K562 (cell line): ENCODE measurements around the gene RAB43. TPM values are rescaled to one million over a fixed set of nuclear protein-coding genes. Genes with fewer than 3 reads are reported as not detected.

Experiments
- BCL6 ChIP-seq: fragments of 250-450 bp; sonication (Bioruptor Pico); IDR thresholded peaks from 2 replicates; pipeline ENCODE4 v1.4.0; 2020
- DMBX1 ChIP-seq: fragments of 250-450 bp; sonication (Bioruptor Pico); IDR thresholded peaks from 2 replicates; pipeline ENCODE4 v1.8.0; 2022; ENCODE audit warnings: inconsistent platforms, mild to moderate bottlenecking, moderate library complexity, borderline replicate concordance
- ELF4 ChIP-seq: fragments of 450-650 bp; formaldehyde crosslinking; IDR thresholded peaks from 2 replicates; pipeline ENCODE4 v1.4.0; 2022; ENCODE audit warnings: missing genetic modification characterization
- ESRRA ChIP-seq: fragments of 450-650 bp; IDR thresholded peaks from 2 replicates; pipeline ENCODE4 v1.6.1; 2014; ENCODE audit warnings: low read depth, mild to moderate bottlenecking, moderate library complexity, borderline replicate concordance
- FOXJ2 ChIP-seq: fragments of 200-800 bp; sonication (Bioruptor generic); IDR thresholded peaks from 2 replicates; pipeline ENCODE4 v1.6.1; 2016; ENCODE audit warnings: missing genetic modification characterization, missing compliant biosample characterization
- HMG20B ChIP-seq: fragments of 250-450 bp; sonication (Bioruptor Pico); IDR thresholded peaks from 2 replicates; pipeline ENCODE4 v1.5.0; 2021; ENCODE audit warnings: mild to moderate bottlenecking
- IFI16 ChIP-seq: fragments of 250-450 bp; sonication (Bioruptor Pico); IDR thresholded peaks from 2 replicates; pipeline ENCODE4 v2.1.2; 2022; ENCODE audit warnings: mild to moderate bottlenecking, inconsistent platforms
- MCM3 ChIP-seq: fragments of 450-650 bp; IDR thresholded peaks from 2 replicates; pipeline ENCODE4 v1.6.1; 2016
- MTA1 ChIP-seq: fragments of 450-650 bp; IDR thresholded peaks from 2 replicates; pipeline ENCODE4 v1.6.1; 2017; ENCODE audit warnings: borderline replicate concordance
- MYC ChIP-seq, 2 experiments: fragments of 250-450 bp in 1 of 2; sonication (Bioruptor Pico) in 1 of 2; IDR thresholded peaks; 2 replicates each; pipeline versions ENCODE4 v1.5.1 to v1.6.1; 2012 to 2021; ENCODE audit warnings: low read depth in 2 of 2, borderline replicate concordance in 1 of 2, improper control_type of control experiment in 1 of 2, low read length in 1 of 2, mild to moderate bottlenecking in 1 of 2, moderate library complexity in 1 of 2
- NONO ChIP-seq, 2 experiments: fragments of 200-400 bp in 1 of 2; fragments of 450-650 bp in 1 of 2; formaldehyde crosslinking in 1 of 2; IDR thresholded peaks; 2 replicates each; pipeline ENCODE4 v1.6.1; 2017; ENCODE audit warnings: low read depth in 2 of 2, mild to moderate bottlenecking in 2 of 2, moderate library complexity in 2 of 2, low read length in 1 of 2
- NR4A1 ChIP-seq, 2 experiments: fragments of 250-450 bp in 1 of 2; fragments of 450-650 bp in 1 of 2; sonication (Bioruptor Pico) in 1 of 2; IDR thresholded peaks; 2 replicates each; pipeline versions ENCODE4 v1.4.0 to v1.6.1; 2016 to 2020; ENCODE audit warnings: mild to moderate bottlenecking in 2 of 2, missing compliant biosample characterization in 1 of 2, missing genetic modification characterization in 1 of 2, moderate library complexity in 1 of 2
- PPARD ChIP-seq: fragments of 250-450 bp; sonication (Bioruptor Pico); IDR thresholded peaks from 2 replicates; pipeline ENCODE4 v1.8.0; 2022; ENCODE audit warnings: inconsistent platforms, mild to moderate bottlenecking, moderate library complexity
- RBBP5 ChIP-seq: fragments of 200-600 bp; sonication (generic); IDR thresholded peaks from 2 replicates; pipeline ENCODE4 v1.6.1; 2012; ENCODE audit warnings: borderline replicate concordance, mild to moderate bottlenecking, low read length, control low read depth, inconsistent platforms; ENCODE audit not compliant: insufficient read depth, poor library complexity, severe bottlenecking
- SIRT6 ChIP-seq: IDR thresholded peaks from one replicate; pipeline ENCODE4 v1.6.1; 2012; ENCODE audit warnings: low read depth, mild to moderate bottlenecking, control low read depth, inconsistent platforms, low read length, moderate library complexity
- SMARCA4 ChIP-seq: fragments of 450-650 bp; IDR thresholded peaks from 2 replicates; pipeline ENCODE4 v1.6.1; 2016
- TCF7L2 ChIP-seq: fragments of 150-350 bp; IDR thresholded peaks from 2 replicates; pipeline ENCODE4 v1.6.1; 2016; ENCODE audit warnings: low read depth, mild to moderate bottlenecking, low read length, moderate library complexity
- TRIM24 ChIP-seq, 2 experiments: fragments of 450-650 bp; IDR thresholded peaks; 2 replicates each; pipeline ENCODE4 v1.6.1; 2016
- TRIM28 ChIP-seq: fragments of 450-650 bp; IDR thresholded peaks from 2 replicates; pipeline ENCODE4 v1.6.1; 2017
- ZC3H8 ChIP-seq: fragments of 450-650 bp; IDR thresholded peaks from 2 replicates; pipeline ENCODE4 v1.6.1; 2017
- polyA plus RNA-seq, 8 experiments: library from polyadenylated mRNA; depleted of rRNA in 4 of 8; stranded (reverse) in 5 of 8; unstranded in 3 of 8; fragments of >200 nt; fragmentation: Nextera tagmentation in 2 of 8; fragmentation: Illumina TruSeq in 1 of 8; extraction: Ambion mirVana in 2 of 8; extraction: Trizol in 1 of 8; gene quantifications; 2 replicates each; pipeline versions ENCODE4 v1.2.1 to v1.2.3, GENCODE V29; 2011 to 2014; ENCODE audit warnings: inconsistent platforms in 1 of 8, missing spikeins in 1 of 8
- total RNA-seq, 7 experiments: library from RNA; depleted of rRNA in 6 of 7; stranded (reverse); fragments of >200 nt in 6 of 7; fragmentation: Illumina TruSeq in 2 of 7; extraction: Trizol in 2 of 7; gene quantifications; 2 replicates each; pipeline versions ENCODE4 v1.2.1 to v1.2.3, GENCODE V29; 2011 to 2021; ENCODE audit warnings: low replicate concordance in 1 of 7
- TF ChIP-seq, protein P1 (sequence below): sonication (generic); formaldehyde crosslinking; IDR thresholded peaks from 2 replicates; pipeline ENCODE4 v1.4.0; 2020; ENCODE audit warnings: mild to moderate bottlenecking, missing genetic modification reagents
- TF ChIP-seq, protein P2 (sequence below): sonication (generic); formaldehyde crosslinking; IDR thresholded peaks from 2 replicates; pipeline ENCODE4 v1.8.1; 2022; ENCODE audit warnings: missing genetic modification reagents
- TF ChIP-seq, protein P3 (sequence below), 2 experiments: fragments of 250-450 bp in 1 of 2; fragments of 450-650 bp in 1 of 2; sonication (Bioruptor Pico) in 1 of 2; IDR thresholded peaks; 2 replicates each; pipeline versions ENCODE4 v1.6.1 to v1.8.0; 2016 to 2021; ENCODE audit warnings: mild to moderate bottlenecking in 2 of 2, moderate library complexity in 2 of 2, missing compliant biosample characterization in 1 of 2, missing genetic modification characterization in 1 of 2

The RAB43 gene
- total and polyA plus RNA-seq, 9 of the 15 experiments (the other 6 are each of a cell fraction or from before 2014, with no cell fraction given), result 0.04 to 6.8 (median 1.7) TPM; not detected in 2

DNA sequence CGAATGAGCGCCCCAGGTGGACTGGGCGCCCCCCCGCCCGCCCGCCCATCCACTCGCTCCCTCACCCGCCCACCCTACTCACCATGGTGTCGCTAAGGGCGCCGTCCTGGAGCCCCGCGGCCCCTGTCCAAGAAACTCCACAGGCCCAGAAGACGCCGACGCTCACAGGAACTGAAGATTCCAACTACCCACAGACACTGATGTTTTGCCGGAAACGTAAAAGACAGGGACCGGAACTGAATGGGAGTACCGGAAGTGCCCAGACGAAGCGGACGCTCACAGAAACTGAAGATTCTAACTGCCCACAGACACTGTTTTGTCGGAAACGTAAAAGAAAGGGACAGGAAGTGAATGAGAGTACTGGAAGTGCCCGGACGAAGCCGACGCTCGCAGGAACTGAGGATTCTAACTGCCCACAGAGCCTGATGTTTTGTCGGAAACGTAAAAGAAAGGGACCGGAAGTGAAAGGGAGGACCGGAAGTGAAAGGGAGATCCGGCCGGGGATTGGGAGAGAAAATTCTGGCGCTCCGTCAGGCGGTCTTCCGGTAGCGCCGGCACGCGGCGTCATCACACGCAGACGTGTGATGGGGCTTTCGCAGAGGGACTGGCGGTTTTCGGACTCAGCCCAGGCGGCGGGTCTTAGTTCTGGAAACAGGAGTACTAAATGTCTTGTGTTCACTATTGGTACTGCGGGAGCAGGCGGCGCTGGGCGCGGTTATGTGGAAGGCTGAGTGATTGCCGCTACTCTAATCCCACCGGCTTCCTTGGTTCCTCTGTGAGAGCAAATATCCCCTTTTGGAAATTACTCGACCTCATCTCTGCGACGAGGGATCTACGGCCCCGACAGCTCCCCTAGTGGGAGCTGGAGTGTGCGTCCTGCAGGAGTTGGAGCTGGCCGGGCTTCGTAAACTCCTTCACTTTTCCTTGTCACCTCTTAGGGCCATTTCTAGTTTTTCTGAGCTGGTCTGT lies 39.6 kb upstream of the RAB43 start, which contains the start of gene ISY1 (continued):
- TF ChIP-seq FOXJ2 (tag) (peak; percentile 76; the same call in 1 of the 2 replicates), NR4A1 (CRISPR knock-in tag; IDR thresholded peaks at IDR 0.05) (no peak), NR4A1 (tag; IDR thresholded peaks at IDR 0.05) (peak; percentile 28; the same call in 1 of the 2 replicates), PPARD (CRISPR knock-in tag) (no peak), SIRT6 (no peak), TCF7L2 (0 out of 2 replicates have a peak, but pooled peaks have one; percentile 10), ZC3H8 (0 out of 2 replicates have a peak, but pooled peaks have one; percentile 67), TRIM28 (peak; percentile 47; the same call in 1 of the 2 replicates), ESRRA (peak; percentile 12; the same call in 1 of the 2 replicates), BCL6 (no peak), RBBP5 (peak; percentile 49), ELF4 (CRISPR knock-in tag) (peak; percentile 46; the same call in 1 of the 2 replicates), MYC (IDR thresholded peaks at IDR 0.05; ENCODE audit: low read depth, low read length) (peak; percentile 65), MYC (CRISPR knock-in tag; IDR thresholded peaks at IDR 0.05; ENCODE audit: borderline replicate concordance, low read depth) (no peak), TRIM24 (IDR thresholded peaks at IDR 0.05) (peak in 1 of 2 experiments; percentile 99; a peak in 2 of 4 replicates), NONO (IDR thresholded peaks at IDR 0.05; ENCODE audit: low read depth in 2 of 2, low read length in 1 of 2) (peak in 1 of 2 experiments; percentile 12; a peak in 1 of 4 replicates), SMARCA4 (0 out of 2 replicates have a peak, but pooled peaks have one; percentile 7), HMG20B (CRISPR knock-in tag) (no peak), DMBX1 (0 out of 2 replicates have a peak, but pooled peaks have one; percentile 25), MTA1 (peak; percentile 97), MCM3 (no peak), IFI16 (CRISPR knock-in tag) (no peak)
- TF ChIP-seq, protein P1, sequence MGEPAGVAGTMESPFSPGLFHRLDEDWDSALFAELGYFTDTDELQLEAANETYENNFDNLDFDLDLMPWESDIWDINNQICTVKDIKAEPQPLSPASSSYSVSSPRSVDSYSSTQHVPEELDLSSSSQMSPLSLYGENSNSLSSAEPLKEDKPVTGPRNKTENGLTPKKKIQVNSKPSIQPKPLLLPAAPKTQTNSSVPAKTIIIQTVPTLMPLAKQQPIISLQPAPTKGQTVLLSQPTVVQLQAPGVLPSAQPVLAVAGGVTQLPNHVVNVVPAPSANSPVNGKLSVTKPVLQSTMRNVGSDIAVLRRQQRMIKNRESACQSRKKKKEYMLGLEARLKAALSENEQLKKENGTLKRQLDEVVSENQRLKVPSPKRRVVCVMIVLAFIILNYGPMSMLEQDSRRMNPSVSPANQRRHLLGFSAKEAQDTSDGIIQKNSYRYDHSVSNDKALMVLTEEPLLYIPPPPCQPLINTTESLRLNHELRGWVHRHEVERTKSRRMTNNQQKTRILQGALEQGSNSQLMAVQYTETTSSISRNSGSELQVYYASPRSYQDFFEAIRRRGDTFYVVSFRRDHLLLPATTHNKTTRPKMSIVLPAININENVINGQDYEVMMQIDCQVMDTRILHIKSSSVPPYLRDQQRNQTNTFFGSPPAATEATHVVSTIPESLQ (CRISPR knock-in tag), result 0 out of 2 replicates have a peak, but pooled peaks have one; percentile 51
- TF ChIP-seq, protein P2, sequence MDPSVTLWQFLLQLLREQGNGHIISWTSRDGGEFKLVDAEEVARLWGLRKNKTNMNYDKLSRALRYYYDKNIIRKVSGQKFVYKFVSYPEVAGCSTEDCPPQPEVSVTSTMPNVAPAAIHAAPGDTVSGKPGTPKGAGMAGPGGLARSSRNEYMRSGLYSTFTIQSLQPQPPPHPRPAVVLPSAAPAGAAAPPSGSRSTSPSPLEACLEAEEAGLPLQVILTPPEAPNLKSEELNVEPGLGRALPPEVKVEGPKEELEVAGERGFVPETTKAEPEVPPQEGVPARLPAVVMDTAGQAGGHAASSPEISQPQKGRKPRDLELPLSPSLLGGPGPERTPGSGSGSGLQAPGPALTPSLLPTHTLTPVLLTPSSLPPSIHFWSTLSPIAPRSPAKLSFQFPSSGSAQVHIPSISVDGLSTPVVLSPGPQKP (CRISPR knock-in tag), result no peak
- TF ChIP-seq, protein P3, sequence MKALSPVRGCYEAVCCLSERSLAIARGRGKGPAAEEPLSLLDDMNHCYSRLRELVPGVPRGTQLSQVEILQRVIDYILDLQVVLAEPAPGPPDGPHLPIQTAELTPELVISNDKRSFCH (CRISPR knock-in tag; IDR thresholded peaks at IDR 0.05), result no peak
- TF ChIP-seq, protein P3 (tag; IDR thresholded peaks at IDR 0.05), result 0 out of 2 replicates have a peak, but pooled peaks have one; percentile 32
